GM18508 (cell line): ENCODE measurements around the gene CHML.

ENCODE experiments used
- ATAC-seq: cut with Tn5 transposase; IDR thresholded peaks from one replicate; pipeline ENCODE4 v1.9.1; 2021; ENCODE audit warnings: moderate number of reproducible peaks; ENCODE audit not compliant: insufficient read depth, unreplicated experiment

CHML gene

DNA sequence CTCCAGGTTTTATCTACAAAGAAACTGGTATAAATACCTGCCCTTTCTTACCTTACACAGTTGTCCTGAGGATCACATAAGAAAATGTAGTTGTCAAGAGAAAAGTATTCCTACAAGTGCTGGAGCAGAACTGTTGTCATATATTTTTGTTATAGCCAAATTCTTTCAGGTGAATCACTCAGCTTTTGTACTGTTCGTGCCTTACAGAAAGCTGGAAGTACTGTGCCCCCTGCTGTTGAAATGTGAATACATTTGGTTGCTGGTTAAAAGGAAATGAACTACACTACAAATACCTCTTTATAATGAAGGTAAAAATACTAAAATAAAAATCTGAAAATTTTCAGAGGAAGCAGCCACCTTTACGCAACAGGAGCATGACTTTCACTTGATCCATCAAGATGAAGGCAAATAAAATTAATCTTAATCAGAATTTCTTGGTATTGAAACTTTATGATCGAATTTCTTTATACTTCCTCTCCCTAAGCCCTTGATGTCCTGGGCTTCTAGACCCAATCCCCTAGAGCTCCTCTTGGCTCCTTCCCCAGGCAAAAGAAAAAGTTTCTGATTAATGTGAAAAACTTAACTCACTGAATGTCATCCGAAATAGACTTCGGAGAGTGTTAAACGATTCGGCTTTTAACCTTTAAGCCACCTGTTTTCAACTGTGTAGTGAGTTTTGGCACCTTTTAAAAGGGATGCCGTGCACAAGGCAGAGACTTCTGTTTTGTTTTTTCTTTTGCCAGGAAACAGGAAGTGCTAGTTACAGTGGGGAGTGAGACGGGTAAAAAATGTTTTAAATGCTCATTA lies 12.5 kb downstream of the CHML start:
- ATAC-seq: no peak

DNA sequence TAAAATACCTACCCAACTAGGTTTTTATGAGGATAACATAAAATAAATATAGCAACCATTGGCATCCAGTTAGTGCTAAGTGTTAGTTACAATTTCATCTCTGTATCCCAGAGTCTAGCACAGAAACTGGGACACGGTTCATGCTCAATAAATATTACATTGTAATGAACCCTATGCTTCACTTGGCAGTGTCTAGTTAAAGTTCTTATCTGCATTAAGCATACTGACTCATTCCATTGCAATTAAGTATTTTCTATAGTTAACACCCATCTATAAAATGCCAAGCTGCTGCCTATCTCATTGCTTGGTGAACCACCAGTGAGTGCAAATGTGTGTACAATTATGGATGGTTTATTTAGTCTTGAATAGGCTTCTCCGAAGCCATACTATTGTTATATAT lies 15.2 kb downstream of the CHML start:
- ATAC-seq: no peak

- ATAC-seq: no peak
Measured at GRCh38 chr1:241622669-241623068, 17.5 kb downstream of the CHML start.

GRCh38 chr1:241617426-241617825 lies 22.7 kb downstream of the CHML start:
- ATAC-seq: no peak

DNA sequence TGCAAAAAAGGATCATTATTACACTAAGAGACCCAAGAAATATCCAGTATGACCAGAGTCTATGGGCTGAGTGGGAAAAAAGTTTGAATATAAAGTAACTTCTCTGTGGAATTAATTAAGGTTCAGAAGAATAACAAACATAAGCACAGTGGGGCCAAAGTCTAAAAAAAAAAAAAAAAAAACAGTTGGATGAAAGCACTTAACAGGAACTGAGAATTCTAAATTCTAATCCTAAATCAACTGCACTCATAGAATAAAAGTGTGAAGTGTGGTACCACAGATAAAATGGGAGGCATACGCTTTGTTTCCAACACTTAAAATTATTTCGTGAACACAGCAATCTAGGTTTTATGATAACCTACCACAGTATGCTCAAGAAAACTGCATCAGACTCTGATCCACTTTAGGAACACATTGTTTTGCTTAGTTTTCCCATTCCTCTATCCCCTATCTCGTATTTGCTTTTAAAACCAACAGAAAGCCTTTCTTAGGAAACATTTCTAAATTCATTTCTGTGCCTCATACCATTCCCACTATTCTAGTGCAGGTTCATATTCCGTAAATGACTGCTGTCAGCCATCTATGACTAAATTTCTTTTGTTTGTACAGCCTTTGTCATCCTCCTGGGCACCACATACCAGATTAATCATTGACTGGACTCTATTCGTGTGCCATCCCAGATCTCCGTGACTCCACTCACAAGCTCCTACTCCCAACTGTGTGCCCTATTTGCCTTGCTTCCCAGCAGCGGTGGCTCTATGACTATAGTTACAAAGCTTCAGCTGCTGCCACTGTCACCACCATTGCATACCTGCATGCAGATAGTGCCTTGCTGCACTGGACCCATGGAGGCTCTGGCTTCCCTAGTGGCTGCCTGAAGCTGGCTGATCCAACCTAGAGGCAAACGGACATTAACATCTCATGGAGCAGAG lies 24.9 kb downstream of the CHML start:
- ATAC-seq: no peak

DNA sequence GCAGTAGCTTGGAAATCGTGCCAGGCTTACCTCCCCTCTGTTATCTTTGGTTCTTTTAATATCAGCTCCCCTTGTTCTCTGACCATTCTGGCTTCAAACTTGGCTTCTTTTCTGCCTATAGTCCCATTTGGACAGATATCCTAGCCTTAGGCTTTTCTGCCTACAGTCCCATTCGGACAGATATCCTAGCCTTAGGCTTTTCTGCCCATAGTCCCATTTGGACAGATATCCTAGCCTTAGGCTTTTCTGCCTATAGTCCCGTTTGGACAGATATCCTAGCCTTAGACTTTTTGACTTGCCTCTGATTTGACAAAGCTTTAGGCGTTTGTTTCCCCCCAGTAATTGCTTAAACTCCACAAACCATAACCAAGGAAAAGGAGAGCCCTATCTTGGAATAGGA lies 25.6 kb downstream of the CHML start:
- ATAC-seq: no peak

- ATAC-seq: no peak
Measured at GRCh38 chr1:241614144-241614543, 26.0 kb downstream of the CHML start.

DNA sequence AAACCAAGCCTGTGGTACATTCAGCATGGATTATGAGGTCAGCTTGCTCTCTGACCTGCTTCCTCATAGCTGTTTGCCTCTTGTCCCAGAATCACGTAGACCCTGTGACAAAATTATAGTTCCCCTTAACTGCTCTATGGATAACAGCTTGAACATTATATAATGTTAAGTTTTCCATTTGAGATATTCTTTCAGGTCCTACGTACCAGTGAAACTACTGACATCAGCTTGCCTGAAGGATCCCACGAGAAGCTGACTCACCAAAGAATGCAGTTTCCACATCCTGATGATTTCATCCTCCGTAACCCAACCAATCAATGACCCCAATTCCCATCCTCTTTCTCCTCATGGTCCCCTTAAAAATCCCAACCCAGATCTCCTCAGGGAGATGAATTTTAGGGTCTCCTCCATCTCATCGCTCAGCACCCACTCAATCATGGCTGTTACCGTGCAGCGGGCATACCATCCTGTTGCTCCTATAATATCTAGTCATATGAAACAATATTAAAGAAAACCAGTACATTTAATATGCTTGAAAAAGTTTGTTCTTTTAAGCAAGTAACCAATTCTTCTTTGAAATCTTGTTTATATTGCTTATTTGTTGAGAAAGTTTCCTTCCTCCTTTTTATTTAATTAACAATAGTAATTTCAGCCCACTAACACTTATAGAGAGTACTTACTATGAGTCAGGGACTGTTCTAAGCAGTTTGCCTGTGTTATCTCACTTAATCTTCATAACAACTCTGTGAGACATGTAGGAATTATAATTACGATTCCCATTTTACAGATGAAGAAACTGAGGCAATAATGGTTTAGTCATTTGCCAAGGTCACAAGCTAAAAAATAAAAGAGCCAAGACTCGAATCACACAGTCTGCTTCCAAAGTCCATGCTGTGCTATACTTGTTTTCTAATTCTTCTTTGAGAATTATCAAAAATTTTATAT lies 27.4 kb downstream of the CHML start:
- no peak for ATAC-seq

DNA sequence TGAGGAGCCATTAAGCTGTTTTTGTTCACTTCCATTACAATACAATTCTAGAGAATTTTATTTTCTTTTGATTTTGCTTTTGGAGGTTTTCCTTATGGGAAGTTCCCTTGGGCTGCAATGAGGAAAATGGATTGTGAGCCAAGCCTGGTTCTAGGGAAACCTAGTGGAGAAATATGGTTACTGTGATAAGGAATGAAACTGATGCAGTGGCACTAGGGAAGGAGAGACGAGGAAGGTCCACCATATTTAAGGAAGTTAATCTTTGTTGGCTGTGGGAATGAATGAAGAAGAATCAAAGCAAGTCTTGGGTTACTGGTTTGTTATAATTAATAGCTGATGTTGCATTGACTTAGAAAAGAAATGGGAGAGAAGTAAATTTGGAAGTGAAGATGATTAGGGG lies 28.4 kb downstream of the CHML start:
- no peak for ATAC-seq

DNA sequence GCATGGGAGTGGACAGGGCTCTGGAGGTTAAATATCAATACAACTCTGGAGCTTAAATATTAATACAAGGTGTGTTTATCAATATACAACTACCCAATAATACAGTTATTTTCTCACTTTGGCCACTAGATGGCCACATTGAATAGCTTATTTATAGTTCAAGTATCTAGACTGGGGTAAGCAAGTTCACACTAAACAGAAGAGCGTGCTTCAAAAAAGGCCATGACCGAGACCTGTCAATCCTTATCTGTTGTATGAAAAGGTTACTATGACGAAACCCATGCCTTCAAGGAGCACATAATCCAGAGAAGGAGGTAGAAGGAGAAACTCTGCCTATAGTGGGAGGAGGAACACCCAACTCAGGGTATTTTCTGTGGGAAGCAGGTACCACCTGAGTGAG lies 29.1 kb downstream of the CHML start:
- peak; percentile 91 for ATAC-seq

DNA sequence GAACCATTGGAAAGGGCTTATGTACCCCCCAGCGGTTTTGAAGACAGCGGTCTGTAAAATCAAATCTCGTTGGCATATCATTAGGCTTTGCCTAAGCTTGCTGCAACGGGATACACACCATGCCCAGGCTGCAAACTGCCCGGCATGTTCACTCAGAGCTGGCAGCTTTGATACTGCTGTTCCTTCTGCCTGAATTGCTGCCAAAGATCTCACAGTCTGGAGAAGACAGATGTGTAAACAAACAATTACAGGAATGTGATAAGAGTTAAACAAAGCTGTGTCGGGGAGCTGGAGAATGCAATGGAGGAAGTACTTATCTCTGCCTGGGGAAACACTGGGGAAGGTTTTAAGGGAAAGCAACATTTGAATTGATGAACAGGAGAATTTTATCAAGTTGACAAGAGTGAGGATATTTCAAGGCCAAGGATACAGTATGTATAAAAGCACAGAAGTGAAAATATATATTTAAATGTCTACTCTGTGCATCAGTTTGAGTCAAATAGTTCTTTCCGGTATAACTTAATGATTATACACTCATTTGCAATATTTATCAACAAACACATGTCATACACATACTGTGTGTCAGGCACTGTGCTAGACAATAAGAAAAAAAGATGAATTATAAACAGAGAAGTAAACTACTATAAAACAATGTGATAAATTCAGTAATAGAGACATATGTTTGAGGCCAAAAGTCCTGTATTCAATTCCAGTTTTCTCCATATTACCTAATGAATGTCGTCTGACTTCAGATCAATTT lies 29.9 kb downstream of the CHML start:
- no peak for ATAC-seq

- ATAC-seq: no peak
Measured at GRCh38 chr1:241608379-241609033, 31.7 kb downstream of the CHML start.

DNA sequence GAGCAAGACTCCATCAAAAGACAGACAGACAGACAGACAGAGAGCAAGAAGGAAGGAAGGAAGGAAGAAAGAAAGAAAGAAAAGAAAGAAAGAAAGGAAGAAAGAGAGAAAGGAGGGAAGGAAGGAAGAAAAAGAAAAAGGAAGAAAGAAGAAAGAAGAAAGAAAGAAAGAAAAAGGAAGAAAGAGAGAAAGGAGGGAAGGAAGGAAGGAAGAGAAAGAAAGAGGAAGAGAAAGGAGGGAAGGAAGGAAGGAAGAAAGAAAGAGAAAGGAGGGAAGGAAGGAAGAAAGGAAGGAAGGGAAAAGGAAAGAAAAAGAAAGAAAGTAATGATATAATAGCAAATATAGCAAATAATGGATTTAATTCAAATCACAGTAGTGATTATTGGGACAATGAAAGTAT lies 32.7 kb downstream of the CHML start:
- ATAC-seq: no peak

GRCh38 chr1:241606544-241606943 lies 33.6 kb downstream of the CHML start:
- no peak for ATAC-seq

GRCh38 chr1:241605146-241605805 lies 34.9 kb downstream of the CHML start:
- no peak for ATAC-seq

DNA sequence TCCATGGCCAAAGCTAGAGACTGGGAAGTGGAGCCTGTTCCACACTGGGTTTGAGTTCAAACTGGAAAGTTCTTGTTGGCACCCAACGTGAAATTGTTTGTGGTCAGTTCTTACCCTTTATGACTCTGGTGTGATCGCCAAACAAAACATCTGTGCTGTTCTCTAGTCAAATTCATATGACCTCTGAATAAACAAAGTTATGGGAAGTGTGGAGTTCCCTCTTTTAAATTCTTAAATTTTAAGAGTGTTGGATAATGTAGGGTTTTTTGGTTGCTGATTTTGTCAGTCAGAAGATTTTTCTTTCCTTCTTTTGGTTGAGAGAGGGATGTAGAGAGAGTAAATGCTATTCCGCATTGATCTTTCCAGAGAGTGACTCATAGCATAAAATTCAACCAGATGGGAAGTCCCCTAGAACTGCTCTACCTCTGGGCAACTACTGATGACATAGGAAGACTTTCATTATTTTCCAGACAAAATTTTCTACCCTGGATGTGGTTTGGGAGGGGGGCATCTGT lies 36.4 kb downstream of the CHML start:
- no peak for ATAC-seq

DNA sequence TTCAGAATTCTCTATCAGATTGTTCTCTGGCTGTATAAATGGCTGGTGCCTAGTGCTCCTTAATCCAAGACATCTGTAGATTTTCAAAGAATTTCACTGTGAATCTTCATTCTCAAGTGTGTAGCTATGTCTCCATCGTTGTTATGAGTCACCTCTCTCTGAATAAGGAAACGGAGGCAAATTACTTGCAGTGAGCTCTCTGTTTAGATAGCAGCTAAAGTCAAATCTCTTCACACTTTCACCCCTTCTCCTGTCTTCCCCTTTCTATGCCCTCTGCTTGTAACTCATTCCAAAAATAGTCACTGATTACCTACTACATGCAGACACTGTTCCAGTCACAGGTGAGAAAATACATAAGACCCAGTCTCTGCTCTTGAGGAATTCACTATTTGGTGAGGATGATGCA lies 39.7 kb downstream of the CHML start:
- peak; percentile 68 for ATAC-seq

DNA sequence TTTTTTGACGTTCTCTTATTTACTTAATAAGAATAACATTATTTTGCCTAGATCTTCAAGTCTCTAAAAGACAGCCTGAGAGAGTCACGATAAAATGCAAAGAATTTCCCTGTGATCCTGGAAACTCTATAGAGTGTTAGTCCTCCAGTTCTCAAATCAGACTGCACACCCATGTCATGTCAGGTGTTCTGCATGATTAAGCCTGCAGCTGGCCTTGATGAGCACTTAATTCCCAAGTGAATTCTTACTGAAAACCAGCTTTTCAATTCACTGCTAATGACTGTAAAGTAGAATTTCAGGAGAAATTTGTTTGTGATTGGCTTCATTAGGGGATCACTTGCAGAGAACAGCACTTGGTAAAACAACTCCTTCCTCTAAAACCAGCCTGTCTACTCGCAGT lies 41.9 kb downstream of the CHML start:
- ATAC-seq: no peak
